Daoy (cell line): ENCODE data around the gene IFI30. TPM values are rescaled to one million over a fixed set of nuclear protein-coding genes. Genes with fewer than 3 reads are reported as not detected.
"Not testable (repeated sequence)": the region's sequence is repeated elsewhere in the genome, so short reads cannot be mapped to it uniquely, and the experiment has no call there.

Experiments
- DNase-seq: peaks from one replicate; pipeline ENCODE4 v3.0.0-alpha.2; 2015; ENCODE audit warnings: low read depth
- total RNA-seq: library from RNA; depleted of rRNA; stranded (reverse); fragments of >200 nt; shearing (Covaris generic); gene quantifications from 2 replicates; pipeline ENCODE4 v1.2.3, GENCODE V29; 2014

IFI30 gene
- total RNA-seq, 1 experiment from 2014 or later = 20.2 TPM

- no peak for DNase-seq
Measured at GRCh38 chr19:18203408-18203862, 29.8 kb downstream of the IFI30 start.

- peak; percentile 100 for DNase-seq
Measured at GRCh38 chr19:18203863-18204393, 30.3 kb downstream of the IFI30 start, which contains the start of gene RAB3A. Gene RAB3A (minus strand): TSS chr19:18204042. CDS start chr19:18202740, 1,302 bp downstream.

- DNase-seq = no peak
Measured at GRCh38 chr19:18204394-18205199, 31.0 kb downstream of the IFI30 start.

- peak; percentile 73 for DNase-seq
Measured at GRCh38 chr19:18205200-18205892, 31.7 kb downstream of the IFI30 start.

- no peak for DNase-seq
Measured at GRCh38 chr19:18206018-18206417, 32.4 kb downstream of the IFI30 start.

GRCh38 chr19:18208098-18208951, 34.7 kb downstream of the IFI30 start:
- DNase-seq = peak; percentile 72

GRCh38 chr19:18209912-18210311, 36.3 kb downstream of the IFI30 start:
- not testable (repeated sequence) for DNase-seq

GRCh38 chr19:18211683-18212082, 38.1 kb downstream of the IFI30 start:
- no peak for DNase-seq

- DNase-seq = peak; percentile 69
Measured at GRCh38 chr19:18214779-18215433, 41.3 kb downstream of the IFI30 start.

- no peak for DNase-seq
Measured at GRCh38 chr19:18216789-18217188, 43.2 kb downstream of the IFI30 start.

- DNase-seq = no peak
Measured at GRCh38 chr19:18218159-18218558, 44.5 kb downstream of the IFI30 start.

GRCh38 chr19:18218600-18218999, 45.0 kb downstream of the IFI30 start:
- DNase-seq = no peak

- DNase-seq = peak; percentile 54
Measured at GRCh38 chr19:18219911-18220631, 46.5 kb downstream of the IFI30 start.

GRCh38 chr19:18220632-18221275, 47.1 kb downstream of the IFI30 start:
- DNase-seq = no peak

- DNase-seq = no peak
Measured at GRCh38 chr19:18221815-18222725, 48.5 kb downstream of the IFI30 start.

- peak; percentile 69 for DNase-seq
Measured at GRCh38 chr19:18223860-18224524, 50.4 kb downstream of the IFI30 start.

- DNase-seq = peak; percentile 99
Measured at GRCh38 chr19:18224525-18225354, 51.1 kb downstream of the IFI30 start.
